Fibroblast of villous mesenchyme (primary cell): Measurements from ENCODE around the gene TNNC2. TPM values are rescaled to one million over a fixed set of nuclear protein-coding genes. Genes with fewer than 3 reads are reported as not detected.
"Not testable (repeated sequence)": the region's sequence is repeated elsewhere in the genome, so short reads cannot be mapped to it uniquely, and the experiment has no call there.

Source experiments
- DNase-seq: peaks from one replicate; pipeline ENCODE4 v3.0.0-alpha.2; 2010; ENCODE audit warnings: low read depth
- H3K4me3 ChIP-seq: 2 replicates; pipeline ENCODE4 v1.5.1; 2011; ENCODE audit warnings: low read depth, mild to moderate bottlenecking, low read length
- CTCF ChIP-seq: IDR thresholded peaks from 2 replicates; pipeline ENCODE4 v1.5.1; 2012; ENCODE audit warnings: low read depth, mild to moderate bottlenecking, low read length; ENCODE audit not compliant: insufficient read depth
- total RNA-seq: library from RNA; depleted of rRNA; stranded (reverse); fragments of >200 nt; gene quantifications from 2 replicates; pipeline ENCODE4 v1.2.3, GENCODE V29; 2012

The TNNC2 gene
- total RNA-seq, 1 donor, result 0.43 TPM

- peak within 1 kb of the TSS; percentile 74 for H3K4me3 ChIP-seq
- TF ChIP-seq CTCF, result no peak
- DNase-seq, result peak; percentile 98
Observed at GRCh38 chr20:45833030-45833882, 6.1 kb upstream of the TNNC2 start, which contains the start of gene SNX21. Gene SNX21 (plus strand): TSS chr20:45833799. CDS start chr20:45833920, 121 bp downstream.

- no peak overlapping the region for H3K4me3 ChIP-seq
- TF ChIP-seq CTCF, result no peak
- no peak for DNase-seq
Observed at GRCh38 chr20:45832619-45833018, 5.5 kb upstream of the TNNC2 start.

GRCh38 chr20:45829673-45830106 is 2.6 kb upstream of the TNNC2 start:
- H3K4me3 ChIP-seq, DNase-seq: not testable (repeated sequence)

- H3K4me3 ChIP-seq, result no peak overlapping the region
- TF ChIP-seq CTCF, result no peak
- DNase-seq, result no peak
Observed at GRCh38 chr20:45828589-45828988, 1.5 kb upstream of the TNNC2 start.

- no peak for DNase-seq
- no peak overlapping the region for H3K4me3 ChIP-seq
- no peak for TF ChIP-seq CTCF
Observed at GRCh38 chr20:45827712-45828111, 600 bp upstream of the TNNC2 start.

GRCh38 chr20:45826381-45827019 is 612 bp downstream of the TNNC2 start:
- peak; percentile 38 for DNase-seq
- TF ChIP-seq CTCF, result no peak
- no peak overlapping the region for H3K4me3 ChIP-seq
